Putamen (tissue), 1 donor: ENCODE data around the gene IL11.

Experiments
- DNase-seq: peaks from one replicate; pipeline ENCODE4 v3.0.0-alpha.2; 2016; ENCODE audit warnings: low spot score

Gene IL11

GRCh38 chr19:55324662-55325061, 45.6 kb downstream of the IL11 start:
- DNase-seq, result no peak

GRCh38 chr19:55322204-55322885, 47.9 kb downstream of the IL11 start:
- no peak for DNase-seq

DNA sequence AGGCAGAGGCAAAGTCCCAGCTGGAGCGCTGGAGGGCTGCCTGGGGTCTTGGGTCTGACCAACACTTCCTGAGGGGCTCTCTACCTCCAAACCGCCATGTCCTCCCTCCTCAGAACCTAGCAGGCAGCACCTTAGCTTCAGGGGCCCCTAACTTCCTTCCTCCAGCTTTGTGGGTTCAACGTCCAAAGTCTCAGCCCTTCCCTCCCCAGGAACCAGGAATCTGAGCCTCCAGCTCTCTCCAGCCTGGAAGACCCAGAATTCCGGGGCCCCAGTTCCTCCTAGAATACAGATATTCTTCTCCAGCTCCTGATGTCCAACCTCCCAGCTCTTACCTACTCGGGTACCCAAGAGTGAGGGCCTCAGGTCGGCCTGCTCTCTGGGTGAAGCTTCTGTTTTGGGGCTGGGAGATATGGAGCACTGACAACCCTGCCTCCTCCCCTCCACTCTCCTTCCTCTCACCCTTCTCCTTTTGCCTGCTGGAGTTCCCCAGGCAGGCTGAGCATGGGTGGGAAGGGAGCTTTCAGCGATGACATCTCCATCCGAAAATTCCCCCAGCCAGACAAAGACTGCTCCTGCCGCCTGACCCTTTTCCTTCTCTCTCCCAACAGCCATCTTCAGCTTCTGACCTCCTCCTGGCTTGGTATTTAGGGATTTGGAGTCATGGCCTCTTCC, 48.7 kb downstream of the IL11 start:
- no peak for DNase-seq

- DNase-seq, result no peak
Measured at GRCh38 chr19:55320844-55321419, 49.3 kb downstream of the IL11 start.

- peak; percentile 27 for DNase-seq
Measured at GRCh38 chr19:55319785-55320184, 50.5 kb downstream of the IL11 start.

DNA sequence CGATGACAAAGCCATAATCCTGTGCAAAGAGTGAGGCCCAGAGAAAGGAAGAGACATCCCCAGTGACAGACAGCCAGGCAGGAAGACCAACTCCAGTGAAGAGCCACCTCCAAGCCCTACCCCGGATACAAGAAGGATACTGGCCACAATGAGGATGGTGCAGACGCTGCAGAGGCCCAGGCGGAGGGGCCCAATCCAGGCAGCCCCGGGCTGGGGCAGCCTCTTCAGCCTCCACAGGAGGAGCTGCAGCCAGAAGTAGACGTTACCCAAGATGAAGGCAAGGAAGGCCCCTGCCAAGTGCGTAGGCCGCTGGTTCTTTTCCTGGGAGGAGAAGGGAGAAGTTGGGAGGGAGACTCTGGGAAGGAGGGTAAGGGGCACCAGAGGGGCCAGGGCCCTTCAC, 53.6 kb downstream of the IL11 start:
- no peak for DNase-seq

- DNase-seq, result no peak
Measured at GRCh38 chr19:55315956-55316525, 54.2 kb downstream of the IL11 start.

DNA sequence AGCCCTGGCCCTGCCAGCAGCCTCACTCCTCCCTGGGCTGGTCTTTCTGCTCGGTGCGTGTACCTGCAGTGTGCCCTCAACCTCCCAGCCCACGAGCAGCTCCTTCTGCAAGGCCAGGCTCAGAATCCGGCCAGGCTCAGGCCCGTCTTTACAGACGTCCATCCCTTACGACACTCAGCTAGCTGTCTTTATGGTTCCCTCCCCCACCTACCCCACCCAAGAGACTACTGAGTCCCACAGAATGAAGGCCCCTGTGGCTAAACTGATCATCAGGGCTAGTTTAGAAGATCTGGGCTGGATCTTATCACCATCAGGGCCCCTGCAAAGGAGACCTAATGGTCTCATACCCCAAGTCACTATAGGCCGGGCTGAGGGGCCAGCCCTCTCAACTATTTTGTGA, 55.9 kb downstream of the IL11 start:
- no peak for DNase-seq
